D721Med (cell line): Measurements from ENCODE around the gene HOXC11.
A peak's percentile ranks its signal among the peaks of the same experiment; 100 is the strongest.

Source experiments
- DNase-seq: peaks from one replicate; pipeline ENCODE4 v3.0.0; 2011; ENCODE audit warnings: low spot score; ENCODE audit not compliant: insufficient read length
- FAIRE-seq: peaks from 2 replicates; lab custom pipeline; 2011; peaks lifted over from hg19 to GRCh38; lab: Jason Lieb, UNC
- TF ChIP-seq, protein P1 (sequence below): IDR thresholded peaks from 2 replicates; pipeline ENCODE4 v1.5.1; 2012; ENCODE audit warnings: mild to moderate bottlenecking, control low read depth; ENCODE audit not compliant: insufficient read depth; ENCODE audit errors: missing control alignments

The HOXC11 gene

DNA sequence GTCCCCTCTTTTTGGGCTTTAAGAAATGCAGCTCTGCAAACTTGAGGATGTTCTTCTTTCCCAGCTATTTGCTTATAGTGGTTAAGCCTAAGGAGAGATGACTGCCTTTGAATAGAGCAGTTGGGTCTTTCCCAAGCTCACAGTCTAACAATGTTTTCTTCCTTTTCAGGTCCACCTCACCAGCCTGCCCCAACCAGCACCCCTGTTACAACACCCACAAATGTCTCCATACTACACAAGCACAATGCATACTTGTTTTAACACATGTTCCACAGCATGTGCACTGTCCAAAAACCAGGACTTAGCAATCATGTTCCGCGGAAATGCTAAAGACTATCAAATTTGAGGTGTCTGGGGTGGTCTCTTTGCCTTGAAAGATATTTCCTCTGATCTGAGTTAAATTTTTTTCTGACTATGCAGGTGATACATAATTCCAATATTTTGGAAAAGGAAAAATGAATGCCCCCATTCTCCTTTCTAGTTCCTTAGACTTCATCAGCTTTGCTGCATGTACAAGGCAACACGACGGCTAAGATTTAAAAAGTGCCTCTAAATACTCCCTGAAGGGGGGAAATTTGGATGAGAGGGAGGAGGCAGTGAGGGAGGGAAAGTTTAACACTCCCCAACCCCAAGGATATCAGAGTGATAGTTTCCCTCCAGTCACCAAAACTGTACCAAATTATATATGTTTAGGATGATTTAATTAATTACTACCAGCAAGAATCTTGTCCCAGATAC is 40.9 kb upstream of the HOXC11 start:
- TF ChIP-seq, protein P1, sequence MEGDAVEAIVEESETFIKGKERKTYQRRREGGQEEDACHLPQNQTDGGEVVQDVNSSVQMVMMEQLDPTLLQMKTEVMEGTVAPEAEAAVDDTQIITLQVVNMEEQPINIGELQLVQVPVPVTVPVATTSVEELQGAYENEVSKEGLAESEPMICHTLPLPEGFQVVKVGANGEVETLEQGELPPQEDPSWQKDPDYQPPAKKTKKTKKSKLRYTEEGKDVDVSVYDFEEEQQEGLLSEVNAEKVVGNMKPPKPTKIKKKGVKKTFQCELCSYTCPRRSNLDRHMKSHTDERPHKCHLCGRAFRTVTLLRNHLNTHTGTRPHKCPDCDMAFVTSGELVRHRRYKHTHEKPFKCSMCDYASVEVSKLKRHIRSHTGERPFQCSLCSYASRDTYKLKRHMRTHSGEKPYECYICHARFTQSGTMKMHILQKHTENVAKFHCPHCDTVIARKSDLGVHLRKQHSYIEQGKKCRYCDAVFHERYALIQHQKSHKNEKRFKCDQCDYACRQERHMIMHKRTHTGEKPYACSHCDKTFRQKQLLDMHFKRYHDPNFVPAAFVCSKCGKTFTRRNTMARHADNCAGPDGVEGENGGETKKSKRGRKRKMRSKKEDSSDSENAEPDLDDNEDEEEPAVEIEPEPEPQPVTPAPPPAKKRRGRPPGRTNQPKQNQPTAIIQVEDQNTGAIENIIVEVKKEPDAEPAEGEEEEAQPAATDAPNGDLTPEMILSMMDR, result no peak
- DNase-seq (no peak), FAIRE-seq (no peak)

DNA sequence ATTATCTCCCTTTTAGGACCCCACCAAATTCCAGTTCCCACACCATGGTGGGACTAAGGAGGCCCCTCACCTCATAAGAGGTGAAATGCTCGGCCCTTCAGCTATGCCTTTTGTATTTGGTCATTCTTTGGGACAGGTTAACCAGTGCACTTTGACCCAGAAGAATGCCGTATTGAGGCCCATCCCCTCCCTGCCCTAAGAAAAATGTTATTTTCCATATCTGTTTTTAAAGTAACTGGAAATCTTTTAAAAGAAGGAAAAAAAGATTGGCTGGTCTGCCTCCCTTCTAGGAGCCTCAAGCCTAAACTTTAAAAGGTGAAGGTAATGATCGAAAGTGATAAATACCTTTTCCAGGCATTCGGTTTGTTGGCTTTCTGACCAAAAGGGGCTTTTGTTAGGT is 40.0 kb upstream of the HOXC11 start:
- FAIRE-seq (no peak), DNase-seq (no peak)
- TF ChIP-seq, protein P1, result no peak

DNA sequence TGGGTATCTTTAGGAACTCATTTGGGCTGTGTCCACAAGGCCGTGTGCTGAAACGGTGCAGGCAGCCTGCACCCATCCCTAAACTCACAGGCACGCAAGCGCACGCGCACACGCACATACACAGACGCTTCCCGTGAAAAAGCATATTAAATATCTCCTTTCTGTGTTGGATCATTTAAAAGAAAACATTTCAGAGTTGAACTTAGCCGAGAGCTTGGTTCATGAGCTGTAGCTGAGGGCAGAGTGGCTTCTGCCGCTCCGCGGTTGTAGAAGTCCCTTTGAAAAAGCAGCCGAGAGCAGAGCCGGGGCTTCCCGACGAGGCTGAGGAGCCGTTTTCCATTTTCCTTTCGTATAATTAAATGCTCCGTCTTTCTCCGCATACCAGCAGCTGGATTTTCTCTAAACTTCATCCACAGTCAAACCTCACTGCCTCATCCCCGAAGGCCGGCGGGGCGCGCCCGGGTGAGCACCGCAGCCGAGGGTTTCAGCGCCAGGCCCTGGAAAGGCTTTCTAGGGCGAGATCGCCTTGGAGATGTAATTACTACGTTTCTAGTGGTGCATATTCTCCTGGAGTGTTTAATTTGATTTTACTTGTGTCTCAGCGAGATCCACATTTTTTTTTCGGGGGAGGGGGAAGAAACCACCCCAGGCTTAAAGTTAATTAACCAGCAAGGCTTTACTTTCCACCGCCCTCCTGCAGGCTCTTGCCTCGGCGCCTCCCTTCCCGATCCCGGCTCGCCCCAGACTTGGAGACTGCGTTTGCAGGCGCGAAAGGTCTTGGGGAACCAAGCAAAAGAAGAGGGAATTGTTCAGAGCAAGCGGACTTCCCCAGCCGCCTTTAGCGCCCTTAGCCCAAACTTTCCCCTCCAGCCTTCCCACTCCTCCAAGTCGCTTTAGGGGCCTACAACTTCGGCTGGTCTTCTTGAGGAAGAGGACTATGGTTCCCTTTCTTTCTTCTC is 37.3 kb upstream of the HOXC11 start:
- TF ChIP-seq, protein P1, result no peak
- DNase-seq (no peak), FAIRE-seq (no peak)

DNA sequence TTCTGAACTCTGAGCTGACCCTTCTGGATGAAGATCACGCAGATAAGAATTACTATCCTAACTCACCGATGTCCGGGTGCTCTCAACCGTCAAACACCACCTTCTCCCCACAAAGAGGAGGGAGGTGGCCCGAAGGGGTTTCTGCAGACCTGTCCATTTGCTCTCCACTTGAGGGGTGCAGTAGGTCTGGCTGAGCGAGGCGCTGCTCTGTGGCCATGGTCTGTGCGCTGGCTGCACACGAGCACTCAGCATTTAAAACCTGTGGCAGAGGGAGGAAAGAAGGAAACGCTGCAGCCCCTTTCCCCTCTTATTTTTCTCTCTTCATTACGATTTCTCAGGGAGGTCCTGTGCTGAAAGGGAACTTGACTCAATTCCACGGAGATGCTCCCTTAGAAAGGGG is 35.8 kb upstream of the HOXC11 start:
- TF ChIP-seq, protein P1, result no peak
- DNase-seq (no peak), FAIRE-seq (no peak)

DNA sequence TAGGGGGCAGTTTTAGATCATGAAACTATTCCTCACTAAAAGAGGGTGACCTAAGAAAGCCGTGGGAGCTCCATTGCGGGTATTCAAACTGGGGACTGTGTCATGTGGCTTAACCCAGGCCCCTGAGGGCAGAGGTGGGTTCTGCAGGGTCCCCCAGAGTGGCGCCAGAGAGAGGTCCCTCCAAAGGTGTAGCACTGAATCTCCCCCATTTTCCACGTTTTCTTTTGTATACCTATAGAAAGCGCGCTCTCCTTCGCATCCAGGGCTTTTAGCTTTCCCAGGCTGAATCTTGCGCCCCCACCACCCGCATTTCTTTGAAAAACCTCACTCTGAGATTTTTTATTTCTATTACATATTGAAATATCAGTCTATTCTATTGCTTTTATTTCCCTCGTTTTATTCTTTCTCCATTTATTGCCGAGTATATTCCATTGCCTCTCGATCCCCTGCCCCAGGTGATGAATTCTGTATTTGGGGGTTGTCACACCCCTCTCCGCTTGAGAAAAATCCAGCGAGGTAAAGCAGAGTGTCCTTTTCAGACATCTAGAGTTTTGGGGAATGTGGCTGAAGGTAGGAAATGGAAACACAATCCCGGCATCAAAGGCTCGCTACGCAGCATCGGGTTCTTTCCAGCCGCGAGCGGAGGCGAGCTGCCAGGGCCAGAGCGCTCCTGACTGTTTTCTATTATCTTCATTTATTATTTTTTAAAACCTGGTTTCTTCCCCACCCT is 35.2 kb upstream of the HOXC11 start:
- TF ChIP-seq, protein P1, result no peak
- FAIRE-seq (no peak), DNase-seq (no peak)

DNA sequence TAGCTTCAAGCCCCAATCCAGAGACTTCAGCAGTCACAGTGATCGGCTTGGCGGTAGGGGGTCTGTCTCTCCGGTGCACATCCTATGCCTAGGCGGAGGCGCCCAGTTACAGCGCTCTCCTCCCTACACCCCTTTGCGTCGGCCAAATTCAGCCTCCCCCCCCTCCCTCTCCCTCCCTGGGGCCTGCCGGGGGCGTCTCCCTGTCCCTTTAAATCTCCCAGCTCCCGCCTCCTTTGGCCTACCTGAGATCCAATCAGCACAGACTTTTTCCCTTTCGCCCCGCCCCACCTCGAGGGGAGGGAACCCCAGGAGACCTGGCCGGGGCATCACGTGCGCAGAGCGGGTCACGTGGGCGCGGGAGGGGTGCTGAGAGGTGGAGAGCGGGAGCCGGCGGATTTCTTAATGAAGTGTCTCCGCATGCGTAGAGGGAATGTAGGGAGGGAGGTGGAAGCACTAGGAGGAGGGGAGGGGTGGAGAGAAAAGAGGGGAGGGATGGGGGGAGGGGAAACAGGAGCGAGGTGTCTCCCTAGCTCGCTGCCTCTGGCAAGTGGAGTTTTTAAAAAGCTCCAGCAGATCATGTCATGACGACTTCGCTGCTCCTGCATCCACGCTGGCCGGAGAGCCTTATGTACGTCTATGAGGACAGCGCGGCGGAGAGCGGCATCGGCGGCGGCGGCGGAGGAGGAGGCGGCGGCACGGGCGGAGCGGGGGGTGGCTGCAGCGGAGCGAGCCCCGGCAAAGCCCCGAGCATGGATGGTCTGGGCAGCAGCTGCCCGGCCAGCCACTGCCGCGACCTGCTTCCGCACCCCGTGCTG is 34.4 kb upstream of the HOXC11 start, which contains the start of gene HOXC13:
Gene HOXC13, plus strand, starts transcription at position 506 of the 815 bp plus-strand sequence. Its CDS starts 76 bp downstream, at position 582.
- TF ChIP-seq, protein P1, result no peak
- peak; percentile 79 for DNase-seq

More for the DNA sequence above, 34.4 kb upstream of the HOXC11 start, which contains the start of gene HOXC13:
- FAIRE-seq, result no peak
